Activated naive CD8-positive, alpha-beta T cell (primary cell): ENCODE results near the gene GTF2B.
"Not testable (repeated sequence)": the region's sequence is repeated elsewhere in the genome, so short reads cannot be mapped to it uniquely, and the experiment has no call there.

Experiments
- H3K27ac Mint-ChIP-seq: one replicate; pipeline ENCODE4 v1.8.0; 2021; ENCODE audit warnings: mixed read lengths
- H3K27me3 Mint-ChIP-seq: one replicate; pipeline ENCODE4 v1.8.0; 2021; ENCODE audit warnings: mixed read lengths
- H3K36me3 Mint-ChIP-seq: one replicate; pipeline ENCODE4 v1.8.0; 2021; ENCODE audit warnings: mixed read lengths
- H3K4me1 Mint-ChIP-seq: one replicate; pipeline ENCODE4 v1.8.0; 2021; ENCODE audit warnings: low read depth, mixed read lengths
- H3K4me3 Mint-ChIP-seq: one replicate; pipeline ENCODE4 v1.8.0; 2021; ENCODE audit warnings: mild to moderate bottlenecking, mixed read lengths
- H3K9me3 Mint-ChIP-seq: one replicate; pipeline ENCODE4 v1.8.0; 2021; ENCODE audit warnings: low read depth, mixed read lengths

GTF2B gene

GRCh38 chr1:88869644-88870043 is 21.7 kb downstream of the GTF2B start:
- not testable (repeated sequence) for H3K27me3 Mint-ChIP-seq, H3K27ac Mint-ChIP-seq, H3K36me3 Mint-ChIP-seq, H3K9me3 Mint-ChIP-seq, H3K4me3 Mint-ChIP-seq
- peaks cover 60% of the 10 kb centered on the region for H3K4me1 Mint-ChIP-seq

GRCh38 chr1:88867743-88868521 is 23.4 kb downstream of the GTF2B start:
- Mint-ChIP-seq H3K4me1 (peaks cover 57% of the 10 kb centered on the region), H3K9me3 (no peaks in the 10 kb centered on the region), H3K4me3 (peak overlapping the region; percentile 72), H3K27ac (peak overlapping the region; percentile 89), H3K36me3 (peaks cover 8% of the 10 kb centered on the region), H3K27me3 (no peaks in the 10 kb centered on the region)

- Mint-ChIP-seq H3K27ac (peak overlapping the region; percentile 52), H3K4me1 (no peaks in the 10 kb centered on the region), H3K4me3 (no peak overlapping the region), H3K36me3 (no peaks in the 10 kb centered on the region), H3K27me3 (no peaks in the 10 kb centered on the region), H3K9me3 (no peaks in the 10 kb centered on the region)
Observed at GRCh38 chr1:88851303-88852063, 39.9 kb downstream of the GTF2B start.

GRCh38 chr1:88847643-88848042 is 43.7 kb downstream of the GTF2B start:
- Mint-ChIP-seq H3K27ac (no peak overlapping the region), H3K27me3 (no peaks in the 10 kb centered on the region), H3K9me3 (no peaks in the 10 kb centered on the region), H3K4me1 (no peaks in the 10 kb centered on the region), H3K36me3 (no peaks in the 10 kb centered on the region), H3K4me3 (no peak overlapping the region)

GRCh38 chr1:88825721-88826120 is 65.6 kb downstream of the GTF2B start:
- H3K4me3 Mint-ChIP-seq, result no peak overlapping the region
- H3K27me3 Mint-ChIP-seq, result no peaks in the 10 kb centered on the region
- H3K9me3 Mint-ChIP-seq, result no peaks in the 10 kb centered on the region
- H3K27ac Mint-ChIP-seq, result no peak overlapping the region
- H3K36me3 Mint-ChIP-seq, result peaks cover 3% of the 10 kb centered on the region
- no peaks in the 10 kb centered on the region for H3K4me1 Mint-ChIP-seq

- peaks cover 18% of the 10 kb centered on the region for H3K36me3 Mint-ChIP-seq
- H3K4me3 Mint-ChIP-seq, H3K27me3 Mint-ChIP-seq, H3K27ac Mint-ChIP-seq, H3K9me3 Mint-ChIP-seq, H3K4me1 Mint-ChIP-seq: not testable (repeated sequence)
Observed at GRCh38 chr1:88819642-88820041, 71.7 kb downstream of the GTF2B start.

GRCh38 chr1:88813471-88813870 is 77.9 kb downstream of the GTF2B start:
- no peaks in the 10 kb centered on the region for H3K27me3 Mint-ChIP-seq
- H3K4me3 Mint-ChIP-seq, result no peak overlapping the region
- peaks cover 21% of the 10 kb centered on the region for H3K36me3 Mint-ChIP-seq
- no peak overlapping the region for H3K27ac Mint-ChIP-seq
- H3K9me3 Mint-ChIP-seq, result no peaks in the 10 kb centered on the region
- no peaks in the 10 kb centered on the region for H3K4me1 Mint-ChIP-seq

GRCh38 chr1:88812366-88812765 is 79.0 kb downstream of the GTF2B start:
- Mint-ChIP-seq H3K36me3 (peaks cover 16% of the 10 kb centered on the region), H3K27ac (no peak overlapping the region), H3K27me3 (no peaks in the 10 kb centered on the region), H3K4me1 (no peaks in the 10 kb centered on the region), H3K4me3 (no peak overlapping the region), H3K9me3 (no peaks in the 10 kb centered on the region)

GRCh38 chr1:88803444-88803843 is 87.9 kb downstream of the GTF2B start:
- Mint-ChIP-seq H3K9me3 (no peaks in the 10 kb centered on the region), H3K27me3 (no peaks in the 10 kb centered on the region), H3K4me3 (no peak overlapping the region), H3K4me1 (peaks cover 3% of the 10 kb centered on the region), H3K27ac (no peak overlapping the region), H3K36me3 (peaks cover 20% of the 10 kb centered on the region)

- Mint-ChIP-seq H3K4me3 (no peak overlapping the region), H3K36me3 (peaks cover 20% of the 10 kb centered on the region), H3K27me3 (no peaks in the 10 kb centered on the region), H3K4me1 (peaks cover 3% of the 10 kb centered on the region), H3K27ac (no peak overlapping the region), H3K9me3 (no peaks in the 10 kb centered on the region)
Observed at GRCh38 chr1:88802950-88803349, 88.4 kb downstream of the GTF2B start.
